Hepatocyte (in vitro differentiated cells): ENCODE results near the gene CNTNAP2.

Experiments used
- CTCF ChIP-seq: fragments of 200-600 bp; sonication (generic); IDR thresholded peaks from 2 replicates; pipeline ENCODE4 v1.5.1; 2016; ENCODE audit warnings: antibody characterized with exemption, mild to moderate bottlenecking; ENCODE audit not compliant: poor library complexity
- EZH2 ChIP-seq: fragments of 200-600 bp; sonication (generic); IDR thresholded peaks from 2 replicates; pipeline ENCODE4 v1.6.1; 2016; ENCODE audit warnings: antibody characterized with exemption, mild to moderate bottlenecking, borderline replicate concordance

GRCh38 chr7:146635205-146636032 is 518.8 kb downstream of the CNTNAP2 start:
- TF ChIP-seq CTCF: no peak
- no peak for TF ChIP-seq EZH2
